ENCODE results near the gene HNRNPC.
A peak's percentile ranks its signal among the peaks of the same experiment; 100 is the strongest.

Gene HNRNPC

GRCh38 chr14:21197418-21198205 lies 71.6 kb downstream of the HNRNPC start:
- ATAC-seq (ENCODE audit: insufficient read depth, low read depth) (no peak), DNase-seq (no peak)
- Histone ChIP-seq H4K20me1 (ENCODE audit: insufficient read depth, low read length) (no peaks in the 10 kb centered on the region), H3K4me1 (ENCODE audit: insufficient read depth, low read length) (peaks cover 2% of the 10 kb centered on the region), H3K27me3 (ENCODE audit: insufficient read depth, low read length, poor library complexity) (no peaks in the 10 kb centered on the region), H3K36me3 (ENCODE audit: insufficient read depth, low read length) (no peaks in the 10 kb centered on the region), H3K4me3 (ENCODE audit: low read depth in 1 of 2, low read length in 2 of 2) (no peak overlapping the region), H3K9ac (ENCODE audit: low read depth, low read length) (no peak overlapping the region), H2AFZ (ENCODE audit: low read depth, low read length) (no peak overlapping the region), H3K27ac (ENCODE audit: low read length) (no peak overlapping the region), H3K9me3 (ENCODE audit: insufficient read depth, low read length, severe bottlenecking) (no peaks in the 10 kb centered on the region), H3K4me2 (ENCODE audit: insufficient read depth, low read length) (no peak overlapping the region), H3K79me2 (ENCODE audit: insufficient read depth, low read length) (no peaks in the 10 kb centered on the region)
- no peak for TF ChIP-seq CTCF (IDR thresholded peaks at IDR 0.05; ENCODE audit: borderline replicate concordance, extremely low read depth, low read length, poor library complexity, severe bottlenecking)
- no peak for TF ChIP-seq EZH2 (IDR thresholded peaks at IDR 0.05; ENCODE audit: borderline replicate concordance, low read depth, low read length, severe bottlenecking)

- Histone ChIP-seq H3K4me3 (ENCODE audit: low read depth in 1 of 2, low read length in 2 of 2) (no peak overlapping the region), H3K36me3 (ENCODE audit: insufficient read depth, low read length) (no peaks in the 10 kb centered on the region), H3K27ac (ENCODE audit: low read length) (no peak overlapping the region), H2AFZ (ENCODE audit: low read depth, low read length) (no peak overlapping the region), H3K4me2 (ENCODE audit: insufficient read depth, low read length) (no peak overlapping the region), H3K27me3 (ENCODE audit: insufficient read depth, low read length, poor library complexity) (no peaks in the 10 kb centered on the region), H3K4me1 (ENCODE audit: insufficient read depth, low read length) (peaks cover 21% of the 10 kb centered on the region), H3K9ac (ENCODE audit: low read depth, low read length) (no peak overlapping the region), H3K9me3 (ENCODE audit: insufficient read depth, low read length, severe bottlenecking) (no peaks in the 10 kb centered on the region), H4K20me1 (ENCODE audit: insufficient read depth, low read length) (0 out of 2 replicates have a peak, but pooled peaks cover 3% of the 10 kb centered on the region), H3K79me2 (ENCODE audit: insufficient read depth, low read length) (no peaks in the 10 kb centered on the region)
- TF ChIP-seq EZH2 (IDR thresholded peaks at IDR 0.05; ENCODE audit: borderline replicate concordance, low read depth, low read length, severe bottlenecking) (no peak), CTCF (IDR thresholded peaks at IDR 0.05; ENCODE audit: borderline replicate concordance, extremely low read depth, low read length, poor library complexity, severe bottlenecking) (no peak)
- no peak for ATAC-seq (ENCODE audit: insufficient read depth, low read depth)
- no peak for DNase-seq
These were observed 74.6 kb downstream of the HNRNPC start for GRCh38 chr14:21194597-21194996.

DNA sequence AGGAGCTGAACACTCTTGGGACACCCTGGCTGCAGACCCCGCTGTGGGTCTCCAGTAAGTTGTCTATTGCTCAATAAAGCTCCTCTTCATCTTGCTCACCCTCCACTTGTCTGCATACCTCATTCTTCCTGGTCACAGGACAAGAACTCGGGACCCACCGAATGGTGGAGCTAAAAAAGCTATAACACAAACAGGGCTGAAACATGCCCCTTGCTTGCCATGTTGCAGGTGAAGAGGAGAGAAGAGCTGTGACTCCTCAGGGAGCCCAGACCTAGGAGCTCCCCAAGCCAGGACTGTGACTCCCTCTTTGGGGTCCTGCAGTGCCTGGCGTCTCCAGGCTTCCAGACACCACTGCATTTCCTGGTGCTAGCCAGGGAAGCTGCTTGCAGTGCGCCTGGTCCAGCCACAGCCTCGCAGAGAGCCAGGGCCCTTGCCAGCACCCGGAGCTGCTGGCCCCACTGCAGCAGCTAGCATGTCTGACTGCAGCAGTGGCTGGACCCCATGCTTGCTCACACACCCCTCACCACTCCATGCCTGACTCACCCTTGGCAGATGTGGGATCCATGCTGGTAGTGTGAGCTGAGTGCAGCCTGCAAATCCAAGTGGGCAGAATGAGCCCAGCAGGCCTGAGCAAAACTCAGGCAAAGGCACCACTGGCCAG lies 76.2 kb downstream of the HNRNPC start:
- no peak for ATAC-seq (ENCODE audit: insufficient read depth, low read depth)

DNA sequence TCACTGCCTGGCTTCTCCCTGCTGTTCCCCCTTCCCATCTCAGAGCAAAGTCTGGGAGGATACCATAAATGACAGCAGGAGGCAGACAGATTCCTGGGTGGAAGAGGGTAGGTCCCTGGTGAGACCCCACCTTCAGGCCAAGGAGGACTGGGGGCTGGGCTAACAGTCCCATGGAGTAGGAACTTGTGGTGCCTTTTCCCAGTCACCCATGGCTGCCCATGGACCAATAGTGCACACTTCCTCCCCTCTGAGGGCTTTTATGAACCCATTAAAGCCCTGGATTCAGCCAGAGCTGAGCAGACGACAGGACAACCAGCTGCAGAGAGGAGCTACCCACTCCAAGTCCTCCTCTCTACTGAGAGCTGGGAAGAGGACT lies 76.8 kb downstream of the HNRNPC start:
- Histone ChIP-seq H3K4me1 (ENCODE audit: insufficient read depth, low read length) (peaks cover 21% of the 10 kb centered on the region), H3K27me3 (ENCODE audit: insufficient read depth, low read length, poor library complexity) (no peaks in the 10 kb centered on the region), H3K36me3 (ENCODE audit: insufficient read depth, low read length) (no peaks in the 10 kb centered on the region), H4K20me1 (ENCODE audit: insufficient read depth, low read length) (0 out of 2 replicates have a peak, but pooled peaks cover 3% of the 10 kb centered on the region), H2AFZ (ENCODE audit: low read depth, low read length) (peak overlapping the region; percentile 79), H3K9ac (ENCODE audit: low read depth, low read length) (peak overlapping the region; percentile 39), H3K4me3 (ENCODE audit: low read depth in 1 of 2, low read length in 2 of 2) (peak overlapping the region in 1 of 2 experiments; percentile 51; a peak in 2 of 4 replicates), H3K9me3 (ENCODE audit: insufficient read depth, low read length, severe bottlenecking) (no peaks in the 10 kb centered on the region), H3K4me2 (ENCODE audit: insufficient read depth, low read length) (peak overlapping the region; percentile 77), H3K79me2 (ENCODE audit: insufficient read depth, low read length) (no peaks in the 10 kb centered on the region), H3K27ac (ENCODE audit: low read length) (peak overlapping the region; percentile 78)
- DNase-seq: no peak
- no peak for TF ChIP-seq EZH2 (IDR thresholded peaks at IDR 0.05; ENCODE audit: borderline replicate concordance, low read depth, low read length, severe bottlenecking)
- no peak for TF ChIP-seq CTCF (IDR thresholded peaks at IDR 0.05; ENCODE audit: borderline replicate concordance, extremely low read depth, low read length, poor library complexity, severe bottlenecking)
- ATAC-seq (ENCODE audit: insufficient read depth, low read depth): no peak; the same call in 2 of the 3 replicates

More for the DNA sequence above, 76.2 kb downstream of the HNRNPC start:
- Histone ChIP-seq H3K4me3 (ENCODE audit: low read depth in 1 of 2, low read length in 2 of 2) (no peak overlapping the region; a peak in 1 of 4 replicates), H3K4me2 (ENCODE audit: insufficient read depth, low read length) (peak overlapping the region; percentile 77), H3K9ac (ENCODE audit: low read depth, low read length) (no peak overlapping the region), H4K20me1 (ENCODE audit: insufficient read depth, low read length) (0 out of 2 replicates have a peak, but pooled peaks cover 3% of the 10 kb centered on the region), H3K79me2 (ENCODE audit: insufficient read depth, low read length) (no peaks in the 10 kb centered on the region), H3K9me3 (ENCODE audit: insufficient read depth, low read length, severe bottlenecking) (no peaks in the 10 kb centered on the region), H3K27ac (ENCODE audit: low read length) (peak overlapping the region; percentile 78; the same call in 1 of the 2 replicates), H2AFZ (ENCODE audit: low read depth, low read length) (peak overlapping the region; percentile 79), H3K27me3 (ENCODE audit: insufficient read depth, low read length, poor library complexity) (no peaks in the 10 kb centered on the region), H3K4me1 (ENCODE audit: insufficient read depth, low read length) (peaks cover 21% of the 10 kb centered on the region), H3K36me3 (ENCODE audit: insufficient read depth, low read length) (no peaks in the 10 kb centered on the region)
- no peak for TF ChIP-seq EZH2 (IDR thresholded peaks at IDR 0.05; ENCODE audit: borderline replicate concordance, low read depth, low read length, severe bottlenecking)
- no peak for DNase-seq

Data from DND-41 (cell line).